Esophagus squamous epithelium (tissue), 4 donors: Measurements from ENCODE around the gene TTBK2.

Experiments used
- POLR2A ChIP-seq, 4 donors: fragments of 450-650 bp; IDR thresholded peaks; one replicate each; pipeline ENCODE4 v1.6.1; 2017; ENCODE audit warnings: antibody characterized with exemption in 4 of 4, mild to moderate bottlenecking in 4 of 4, moderate library complexity in 3 of 4
- TF ChIP-seq, protein P1 (sequence below), 6 experiments: fragments of 450-650 bp in 4 of 6; fragments of 200-600 bp in 2 of 6; sonication (generic) in 2 of 6; IDR thresholded peaks; one replicate each; pipeline ENCODE4 v1.5.1; 2016 to 2019; ENCODE audit warnings: antibody characterized with exemption in 6 of 6, mild to moderate bottlenecking in 4 of 6, moderate library complexity in 4 of 6

GRCh38 chr15:42964476-42964875 is 43.9 kb upstream of the TTBK2 start:
- TF ChIP-seq, protein P1, sequence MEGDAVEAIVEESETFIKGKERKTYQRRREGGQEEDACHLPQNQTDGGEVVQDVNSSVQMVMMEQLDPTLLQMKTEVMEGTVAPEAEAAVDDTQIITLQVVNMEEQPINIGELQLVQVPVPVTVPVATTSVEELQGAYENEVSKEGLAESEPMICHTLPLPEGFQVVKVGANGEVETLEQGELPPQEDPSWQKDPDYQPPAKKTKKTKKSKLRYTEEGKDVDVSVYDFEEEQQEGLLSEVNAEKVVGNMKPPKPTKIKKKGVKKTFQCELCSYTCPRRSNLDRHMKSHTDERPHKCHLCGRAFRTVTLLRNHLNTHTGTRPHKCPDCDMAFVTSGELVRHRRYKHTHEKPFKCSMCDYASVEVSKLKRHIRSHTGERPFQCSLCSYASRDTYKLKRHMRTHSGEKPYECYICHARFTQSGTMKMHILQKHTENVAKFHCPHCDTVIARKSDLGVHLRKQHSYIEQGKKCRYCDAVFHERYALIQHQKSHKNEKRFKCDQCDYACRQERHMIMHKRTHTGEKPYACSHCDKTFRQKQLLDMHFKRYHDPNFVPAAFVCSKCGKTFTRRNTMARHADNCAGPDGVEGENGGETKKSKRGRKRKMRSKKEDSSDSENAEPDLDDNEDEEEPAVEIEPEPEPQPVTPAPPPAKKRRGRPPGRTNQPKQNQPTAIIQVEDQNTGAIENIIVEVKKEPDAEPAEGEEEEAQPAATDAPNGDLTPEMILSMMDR (IDR thresholded peaks at IDR 0.05), result no peak
- TF ChIP-seq POLR2A (IDR thresholded peaks at IDR 0.05), result no peak
